HG03108 (cell line): Measurements from ENCODE around the gene SPATA46.
A peak's percentile ranks its signal among the peaks of the same experiment; 100 is the strongest.

Source experiments
- ATAC-seq: cut with Tn5 transposase; IDR thresholded peaks from one replicate; pipeline ENCODE4 v1.9.1; 2021; ENCODE audit warnings: moderate library complexity; ENCODE audit not compliant: unreplicated experiment

SPATA46 gene

GRCh38 chr1:162375463-162375862 is 1.2 kb downstream of the SPATA46 start:
- no peak for ATAC-seq

- ATAC-seq, result no peak
Observed at GRCh38 chr1:162374406-162374805, 2.2 kb downstream of the SPATA46 start.

GRCh38 chr1:162373541-162374260 is 3.0 kb downstream of the SPATA46 start:
- ATAC-seq, result no peak

- no peak for ATAC-seq
Observed at GRCh38 chr1:162373072-162373427, 3.6 kb downstream of the SPATA46 start.

GRCh38 chr1:162372159-162373071 is 4.2 kb downstream of the SPATA46 start:
- no peak for ATAC-seq

GRCh38 chr1:162371611-162372010 is 5.0 kb downstream of the SPATA46 start:
- ATAC-seq, result no peak

GRCh38 chr1:162370721-162371120 is 5.9 kb downstream of the SPATA46 start:
- ATAC-seq, result no peak

GRCh38 chr1:162370161-162370560 is 6.5 kb downstream of the SPATA46 start:
- ATAC-seq, result no peak

GRCh38 chr1:162369571-162369970 is 7.1 kb downstream of the SPATA46 start:
- ATAC-seq, result no peak

- no peak for ATAC-seq
Observed at GRCh38 chr1:162368451-162368850, 8.2 kb downstream of the SPATA46 start.

- no peak for ATAC-seq
Observed at GRCh38 chr1:162367772-162368171, 8.9 kb downstream of the SPATA46 start.

GRCh38 chr1:162367073-162367472 is 9.6 kb downstream of the SPATA46 start:
- ATAC-seq, result no peak

- ATAC-seq, result no peak
Observed at GRCh38 chr1:162366671-162367070, 10.0 kb downstream of the SPATA46 start.

- no peak for ATAC-seq
Observed at GRCh38 chr1:162366149-162366548, 10.5 kb downstream of the SPATA46 start.

GRCh38 chr1:162365284-162366020 is 11.2 kb downstream of the SPATA46 start:
- no peak for ATAC-seq

- no peak for ATAC-seq
Observed at GRCh38 chr1:162364498-162364897, 12.2 kb downstream of the SPATA46 start.

- no peak for ATAC-seq
Observed at GRCh38 chr1:162363823-162364222, 12.8 kb downstream of the SPATA46 start.

- peak; percentile 11 for ATAC-seq
Observed at GRCh38 chr1:162361349-162361748, 15.3 kb downstream of the SPATA46 start.

- no peak for ATAC-seq
Observed at GRCh38 chr1:162360874-162361260, 15.8 kb downstream of the SPATA46 start.

GRCh38 chr1:162360237-162360873 is 16.3 kb downstream of the SPATA46 start:
- no peak for ATAC-seq
